Measurements from ENCODE around the gene DGKQ.

GRCh38 chr4:948936-949300 is 24.5 kb downstream of the DGKQ start:
- TF ChIP-seq CTCF (IDR thresholded peaks at IDR 0.05) (no peak), POLR2A (IDR thresholded peaks at IDR 0.05) (no peak)
